ENCODE results near the gene JPH3. TPM values are rescaled to one million over a fixed set of nuclear protein-coding genes. Genes with fewer than 3 reads are reported as not detected.

Gene JPH3
- total and polyA plus RNA-seq, 10 of the 15 experiments (the other 5 are each of a cell fraction or from before 2014, with no cell fraction given) = 0.05 TPM; not detected in 9

DNA sequence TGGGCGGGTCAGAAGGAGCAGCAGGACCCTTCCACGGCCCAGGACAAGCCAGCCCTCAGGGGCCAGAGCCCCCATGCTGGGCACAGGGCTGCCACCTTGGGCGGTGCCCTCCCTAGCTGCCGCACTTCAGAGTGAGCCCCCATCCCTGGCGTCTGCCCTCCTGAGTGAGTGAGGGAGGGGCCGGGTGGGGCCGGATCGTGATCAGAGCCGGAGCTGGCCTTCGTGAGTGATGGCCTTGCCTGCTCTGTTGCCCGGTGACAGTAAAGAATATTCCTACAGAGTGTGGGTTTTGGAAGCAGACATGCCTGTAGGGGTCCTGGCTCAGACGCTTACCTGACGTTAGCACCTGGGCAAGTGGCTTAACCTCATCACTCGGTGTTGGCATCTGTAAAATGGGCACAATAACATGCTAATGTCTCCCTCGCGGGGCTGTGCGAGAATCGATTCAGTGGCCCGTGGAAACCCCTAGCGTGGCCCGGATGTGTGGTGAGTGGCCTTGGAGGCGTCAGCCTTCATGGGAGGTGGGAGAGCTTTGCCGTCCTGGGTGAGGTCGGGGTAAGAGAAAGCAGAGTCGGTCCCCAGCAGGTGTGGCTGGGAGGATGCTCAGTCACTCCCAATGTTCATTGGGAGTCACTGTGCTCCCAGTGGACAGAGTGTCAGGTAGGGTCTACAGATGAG is 26.1 kb downstream of the JPH3 start:
- ATAC-seq (no peak), FAIRE-seq (no peak), DNase-seq (ENCODE audit: low read depth, low spot score) (no peak)
- Histone ChIP-seq H3K9ac (ENCODE audit: control insufficient read depth, insufficient read depth, low read length) (no peak overlapping the region), H3K4me2 (ENCODE audit: control insufficient read depth, insufficient read depth) (no peak overlapping the region), H3K4me1 (ENCODE audit: control insufficient read depth, insufficient read depth, low read length) (no peaks in the 10 kb centered on the region), H3K4me3 (no peak overlapping the region), H3K9me3 (replicated peaks; ENCODE audit: control insufficient read depth, insufficient read depth, low read length) (no peaks in the 10 kb centered on the region), H3K27me3 (replicated peaks in 1 of 2; ENCODE audit: control insufficient read depth in 2 of 2, insufficient read depth in 2 of 2, low read length in 1 of 2) (no peaks in the 10 kb centered on the region), H3K27ac (ENCODE audit: control insufficient read depth, insufficient read depth) (no peak overlapping the region), H2AFZ (ENCODE audit: control insufficient read depth, low read depth, low read length) (no peak overlapping the region), H3K36me3 (ENCODE audit: control insufficient read depth in 2 of 2, insufficient read depth in 2 of 2, low read length in 1 of 2) (no peaks in the 10 kb centered on the region), H4K20me1 (ENCODE audit: control insufficient read depth, insufficient read depth) (no peaks in the 10 kb centered on the region), H3K79me2 (ENCODE audit: control insufficient read depth, insufficient read depth, low read length) (no peaks in the 10 kb centered on the region)
- CTCF ChIA-PET = interaction anchor here (1.1 kb wide), 1 partner anchor 137 kb away, joined by 3 read pairs; the partner anchor contains the start of gene KLHDC4
- BruUV-seq (replicated peaks) = no TSS peak
- WGBS (ENCODE audit: insufficient coverage, insufficient replicate concordance, low lambda C conversion rate, missing lambda C conversion rate) = 60% methylated on average over 24 of the region's 25 CpGs
- SMC1A ChIA-PET (ENCODE audit: uncharacterized antibody, unreplicated experiment) = no interaction called here
- RAD21 ChIA-PET (ENCODE audit: unreplicated experiment) = no interaction called here
- in situ Hi-C loops (cut with MboI) = no loop called here
- intact Hi-C loops (cut with micrococcal nuclease; ENCODE audit: unreplicated experiment) = no loop called here
- POLR2A ChIA-PET = no interaction called here
- TF ChIP-seq ZBTB33 (IDR thresholded peaks at IDR 0.05) = no peak
- no peak for TF ChIP-seq PAX8 (IDR thresholded peaks at IDR 0.05)
- TF ChIP-seq HSF1 (IDR thresholded peaks at IDR 0.05; ENCODE audit: low read depth, low read length) = no peak
- TF ChIP-seq TARDBP (IDR thresholded peaks at IDR 0.05; ENCODE audit: borderline replicate concordance) = no peak
- TF ChIP-seq CHD1 (IDR thresholded peaks at IDR 0.05; ENCODE audit: low read depth, low read length) = no peak
- no peak for TF ChIP-seq ZNF217 (IDR thresholded peaks at IDR 0.05)
- no peak for TF ChIP-seq BACH1 (IDR thresholded peaks at IDR 0.05; ENCODE audit: borderline replicate concordance)
- TF ChIP-seq TBL1XR1 (IDR thresholded peaks at IDR 0.05; ENCODE audit: low read depth, low read length) = no peak
- TF ChIP-seq ASH2L (IDR thresholded peaks at IDR 0.05; ENCODE audit: borderline replicate concordance, low read depth) = no peak
- TF ChIP-seq ETV6 (conservative IDR thresholded peaks at IDR 0.05 in 1 of 2, IDR thresholded peaks at IDR 0.05 in 1 of 2; ENCODE audit: borderline replicate concordance in 1 of 2, low read depth in 1 of 2) = no peak
- no peak for TF ChIP-seq MTA2 (IDR thresholded peaks at IDR 0.05; ENCODE audit: low read depth)
- TF ChIP-seq BCL3 (IDR thresholded peaks at IDR 0.05; ENCODE audit: borderline replicate concordance, insufficient read depth, low read depth, low read length, poor library complexity, severe bottlenecking) = no peak
- no peak for TF ChIP-seq FOXK2 (IDR thresholded peaks at IDR 0.05)
- TF ChIP-seq ZSCAN29 (IDR thresholded peaks at IDR 0.05) = no peak
- TF ChIP-seq SIN3A (IDR thresholded peaks at IDR 0.05; ENCODE audit: low read depth, low read length) = no peak
- no peak for TF ChIP-seq TCF7 (IDR thresholded peaks at IDR 0.05; ENCODE audit: borderline replicate concordance)
- TF ChIP-seq WRNIP1 (IDR thresholded peaks at IDR 0.05; ENCODE audit: borderline replicate concordance, low read depth, low read length) = no peak
- TF ChIP-seq, protein P1, sequence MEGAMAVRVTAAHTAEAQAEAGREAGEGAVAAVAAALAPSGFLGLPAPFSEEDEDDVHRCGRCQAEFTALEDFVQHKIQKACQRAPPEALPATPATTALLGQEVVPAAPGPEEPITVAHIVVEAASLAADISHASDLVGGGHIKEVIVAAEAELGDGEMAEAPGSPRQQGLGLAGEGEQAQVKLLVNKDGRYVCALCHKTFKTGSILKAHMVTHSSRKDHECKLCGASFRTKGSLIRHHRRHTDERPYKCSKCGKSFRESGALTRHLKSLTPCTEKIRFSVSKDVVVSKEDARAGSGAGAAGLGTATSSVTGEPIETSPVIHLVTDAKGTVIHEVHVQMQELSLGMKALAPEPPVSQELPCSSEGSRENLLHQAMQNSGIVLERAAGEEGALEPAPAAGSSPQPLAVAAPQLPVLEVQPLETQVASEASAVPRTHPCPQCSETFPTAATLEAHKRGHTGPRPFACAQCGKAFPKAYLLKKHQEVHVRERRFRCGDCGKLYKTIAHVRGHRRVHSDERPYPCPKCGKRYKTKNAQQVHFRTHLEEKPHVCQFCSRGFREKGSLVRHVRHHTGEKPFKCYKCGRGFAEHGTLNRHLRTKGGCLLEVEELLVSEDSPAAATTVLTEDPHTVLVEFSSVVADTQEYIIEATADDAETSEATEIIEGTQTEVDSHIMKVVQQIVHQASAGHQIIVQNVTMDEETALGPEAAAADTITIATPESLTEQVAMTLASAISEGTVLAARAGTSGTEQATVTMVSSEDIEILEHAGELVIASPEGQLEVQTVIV (IDR thresholded peaks at IDR 0.05; ENCODE audit: borderline replicate concordance, partially characterized antibody) = no peak

All from GM12878 (cell line).